K562 (cell line): Measurements from ENCODE around the gene TAS2R1. TPM values are rescaled to one million over a fixed set of nuclear protein-coding genes. Genes with fewer than 3 reads are reported as not detected.

Experiments
- ATAC-seq: fragments of 200-7000 bp; cut with Tn5 transposase; 3 replicates; pipeline ENCODE4 v1.9.1; 2020; ENCODE audit warnings: moderate library complexity
- BruUV-seq: library from RNA; stranded (reverse); fragments of 400-500 nt; replicated peaks from 2 replicates; lab custom pipeline; 2021; lab: Mats Ljungman, UMichigan
- CTCF ChIA-PET: fragments of 300-600 bp; formaldehyde crosslinking; extraction: SDS; loops from one replicate; lab custom pipeline; 2021; ENCODE audit warnings: low intra/inter-chr PET ratio; lab: Yijun Ruan, JAX
- POLR2A ChIA-PET: fragments of 300-600, 350-650 bp; sonication (Branson Sonifier 250); formaldehyde crosslinking; extraction: SDS; loops from one replicate; lab custom pipeline; 2021; ENCODE audit warnings: antibody characterized with exemption, inconsistent platforms; lab: Yijun Ruan, JAX
- DNase-seq, 4 experiments: peaks; one replicate each; pipeline versions ENCODE4 v3.0.0 to v3.0.0-alpha.2; 2011 to 2018; ENCODE audit warnings: low spot score in 3 of 4, mixed read lengths in 3 of 4; ENCODE audit errors: extremely low read depth in 1 of 4
- FAIRE-seq: peaks from 2 replicates; lab custom pipeline; 2011; peaks lifted over from hg19 to GRCh38; lab: Jason Lieb, UNC
- H2AFZ ChIP-seq: 2 replicates; pipeline ENCODE4 v1.6.0; 2011; ENCODE audit warnings: low read depth, low read length, control low read depth, inconsistent platforms
- H3K27ac ChIP-seq: fragments of 200-600 bp; 3 replicates; pipeline ENCODE4 v1.8.0; 2011; ENCODE audit warnings: low read depth, mild to moderate bottlenecking, control low read depth, inconsistent platforms, low read length, moderate library complexity, mixed read lengths; ENCODE audit errors: extremely low read depth
- H3K27me3 ChIP-seq, 2 experiments: fragments of 300-600 bp in 1 of 2; 2 replicates in 1 of 2; 3 replicates in 1 of 2; pipeline versions ENCODE4 v1.6.0 to v1.8.0; 2011; ENCODE audit warnings: inconsistent platforms in 2 of 2, low read length in 2 of 2, mild to moderate bottlenecking in 1 of 2, mixed read lengths in 1 of 2, moderate library complexity in 1 of 2; ENCODE audit not compliant: control insufficient read depth in 2 of 2, insufficient read depth in 2 of 2
- H3K36me3 ChIP-seq: fragments of 300-600 bp; 3 replicates; pipeline ENCODE4 v1.8.0; 2011; ENCODE audit warnings: mild to moderate bottlenecking, low read length, inconsistent platforms; ENCODE audit not compliant: control insufficient read depth, insufficient read depth
- H3K4me1 ChIP-seq, 2 experiments: fragments of 200-600 bp in 1 of 2; replicated peaks in 1 of 2; 2 replicates in 1 of 2; 3 replicates in 1 of 2; pipeline versions ENCODE4 v1.5.1 to v1.8.0; 2011; ENCODE audit warnings: inconsistent platforms in 2 of 2, low read length in 2 of 2, mild to moderate bottlenecking in 1 of 2, mixed read lengths in 1 of 2, moderate library complexity in 1 of 2; ENCODE audit not compliant: control insufficient read depth in 2 of 2, insufficient read depth in 2 of 2
- H3K4me2 ChIP-seq: 2 replicates; pipeline ENCODE4 v1.6.1; 2011; ENCODE audit warnings: low read length, control low read depth, inconsistent platforms, mixed read lengths; ENCODE audit not compliant: insufficient read depth
- H3K4me3 ChIP-seq: fragments of 200-600 bp; sonication (generic), shearing (Covaris generic); 2 replicates; pipeline ENCODE4 v1.5.1; 2016; ENCODE audit warnings: control low read depth, inconsistent platforms
- H3K79me2 ChIP-seq: fragments of 200-600 bp; 3 replicates; pipeline ENCODE4 v1.8.0; 2011; ENCODE audit warnings: low read length, inconsistent platforms; ENCODE audit not compliant: control insufficient read depth, insufficient read depth
- H3K9ac ChIP-seq, 2 experiments: 2 replicates each; pipeline versions ENCODE4 v1.6.0 to v1.6.1; 2011; ENCODE audit warnings: low read depth in 2 of 2, low read length in 2 of 2, control low read depth in 1 of 2, inconsistent platforms in 1 of 2, mild to moderate bottlenecking in 1 of 2, mixed read lengths in 1 of 2; ENCODE audit not compliant: insufficient read depth in 1 of 2
- H3K9me1 ChIP-seq: one replicate; pipeline ENCODE4 v1.6.0; 2011; ENCODE audit warnings: inconsistent platforms, mild to moderate bottlenecking, low read length, moderate library complexity; ENCODE audit not compliant: control insufficient read depth, insufficient read depth
- H3K9me3 ChIP-seq: replicated peaks from 2 replicates; pipeline ENCODE4 v1.5.1; 2011; ENCODE audit warnings: low read depth, low read length, inconsistent platforms; ENCODE audit not compliant: control insufficient read depth, insufficient read depth
- H4K20me1 ChIP-seq: replicated peaks from 2 replicates; pipeline ENCODE4 v1.6.1; 2011; ENCODE audit warnings: low read length, inconsistent platforms, mixed read lengths; ENCODE audit not compliant: control insufficient read depth, insufficient read depth
- CBX2 ChIP-seq: fragments of 200-600 bp; sonication (generic); IDR thresholded peaks from one replicate; pipeline ENCODE4 v1.6.1; 2012; ENCODE audit warnings: mild to moderate bottlenecking, low read length, inconsistent platforms; ENCODE audit not compliant: insufficient read depth, poor library complexity, severe bottlenecking
- HDAC2 ChIP-seq: fragments of 450-650 bp; IDR thresholded peaks from 2 replicates; pipeline ENCODE4 v1.6.1; 2016; ENCODE audit warnings: mild to moderate bottlenecking
- ZNF668 ChIP-seq: fragments of 250-450 bp; sonication (Bioruptor Pico); IDR thresholded peaks from 2 replicates; pipeline ENCODE4 v1.8.0; 2022; ENCODE audit warnings: mild to moderate bottlenecking, inconsistent platforms
- WGBS: fragments of 100-300 bp; shearing (Covaris generic); methylation state at CpG from one replicate; pipeline ENCODE4 v1.1.6; 2016; ENCODE audit warnings: low coverage, mixed read lengths; ENCODE audit not compliant: insufficient coverage; ENCODE audit errors: missing lambda C conversion rate; 5-methylcytosine and 5-hydroxymethylcytosine counted together
- in situ Hi-C: fragments of 300-500 bp; cut with MboI; formaldehyde crosslinking; loops from 4 replicates; pipeline ENCODE4 v1.15.0; 2018; ENCODE audit warnings: inconsistent platforms, mixed read lengths
- intact Hi-C: fragments of 100-400 bp; cut with micrococcal nuclease; formaldehyde crosslinking; loops from 2 replicates; pipeline ENCODE4 v1.14.2; 2022
- polyA plus RNA-seq, 8 experiments: library from polyadenylated mRNA; depleted of rRNA in 4 of 8; stranded (reverse) in 5 of 8; unstranded in 3 of 8; fragments of >200 nt; fragmentation: Nextera tagmentation in 2 of 8; fragmentation: Illumina TruSeq in 1 of 8; extraction: Ambion mirVana in 2 of 8; extraction: Trizol in 1 of 8; gene quantifications; 2 replicates each; pipeline versions ENCODE4 v1.2.1 to v1.2.3, GENCODE V29; 2011 to 2014; ENCODE audit warnings: inconsistent platforms in 1 of 8, missing spikeins in 1 of 8
- total RNA-seq, 7 experiments: library from RNA; depleted of rRNA in 6 of 7; stranded (reverse); fragments of >200 nt in 6 of 7; fragmentation: Illumina TruSeq in 2 of 7; extraction: Trizol in 2 of 7; gene quantifications; 2 replicates each; pipeline versions ENCODE4 v1.2.1 to v1.2.3, GENCODE V29; 2011 to 2021; ENCODE audit warnings: low replicate concordance in 1 of 7

The TAS2R1 gene
- total and polyA plus RNA-seq, 9 of the 15 experiments (the other 6 are each of a cell fraction or from before 2014, with no cell fraction given), result not detected

DNA sequence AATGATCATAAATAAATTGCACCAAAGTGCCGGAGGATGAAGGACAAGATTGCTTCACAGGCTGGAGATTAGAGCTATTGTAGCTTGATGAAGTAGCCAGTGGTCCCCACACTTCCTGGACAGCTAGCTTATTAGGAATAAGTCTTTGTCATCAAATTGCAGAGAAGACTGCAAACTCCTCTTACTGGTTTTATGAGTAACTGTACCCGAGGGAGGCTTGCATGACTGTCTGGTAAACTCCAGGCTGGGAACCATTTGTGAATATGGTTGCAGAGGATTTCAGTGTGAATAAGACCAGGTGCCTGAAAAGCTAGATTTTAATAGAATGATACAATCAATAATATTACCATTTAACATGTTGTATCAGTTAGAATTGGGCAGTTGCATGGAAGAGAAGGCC lies 47.7 kb downstream of the TAS2R1 start:
- Histone ChIP-seq H2AFZ (no peak overlapping the region), H3K9me3 (no peaks in the 10 kb centered on the region), H3K9ac (no peak overlapping the region), H3K27ac (no peak overlapping the region), H3K79me2 (no peaks in the 10 kb centered on the region), H3K27me3 (no peaks in the 10 kb centered on the region), H3K4me1 (no peaks in the 10 kb centered on the region), H3K4me2 (no peak overlapping the region), H3K4me3 (no peak overlapping the region), H3K9me1 (no peaks in the 10 kb centered on the region), H4K20me1 (no peaks in the 10 kb centered on the region), H3K36me3 (no peaks in the 10 kb centered on the region)
- DNase-seq (no peak), ATAC-seq (no peak), FAIRE-seq (no peak)
- intact Hi-C loops, result no loop called here
- TF ChIP-seq ZNF668 (no peak), CBX2 (no peak), HDAC2 (no peak)
- CTCF ChIA-PET, result no interaction called here
- POLR2A ChIA-PET, result no interaction called here
- no TSS peak for BruUV-seq
- 0% methylated on average over 2 of the region's 2 CpGs for WGBS
- in situ Hi-C loops, result no loop called here

Other genes starting within 250 kb of the TAS2R1 start
- gene SEMA5A, start 84.3 kb downstream of the TAS2R1 start, total RNA-seq (2014; rRNA removed), result not detected in 2 replicates
- gene SEMA5A, start 84.3 kb downstream of the TAS2R1 start, total RNA-seq (2014; rRNA removed; fragmentation: Illumina TruSeq; extraction: Trizol), result not detected in 2 replicates
- gene SEMA5A, start 84.3 kb downstream of the TAS2R1 start, total RNA-seq (2015; rRNA removed; fragmentation: Illumina TruSeq; extraction: Trizol), result not detected in 2 replicates
- gene SEMA5A, start 84.3 kb downstream of the TAS2R1 start, total RNA-seq (2021), result 0.02 and 0.07 TPM in 2 replicates
- not detected in 2 replicates for gene SEMA5A, start 84.3 kb downstream of the TAS2R1 start, polyA plus RNA-seq (2011; rRNA removed)
- gene SEMA5A, start 84.3 kb downstream of the TAS2R1 start, polyA plus RNA-seq (2014; fragmentation: Illumina TruSeq; extraction: Trizol), result not detected in 2 replicates
- gene SEMA5A, start 84.3 kb downstream of the TAS2R1 start, polyA plus RNA-seq (2014; fragmentation: Nextera tagmentation; extraction: Ambion mirVana), result not detected
- gene SEMA5A, start 84.3 kb downstream of the TAS2R1 start, polyA plus RNA-seq (2014; rRNA removed), result not detected in 2 replicates